DOHH2 (cell line): ENCODE data around the gene ATRN.

ENCODE experiments used
- H3F3A ChIP-seq: fragments of 200-600 bp; sonication (generic), shearing (Covaris generic); 2 replicates; pipeline ENCODE4 v1.6.0; 2016; ENCODE audit warnings: antibody characterized with exemption, mild to moderate bottlenecking; ENCODE audit not compliant: control insufficient read depth, insufficient read depth
- H3K27ac ChIP-seq: fragments of 200-600 bp; sonication (generic); 2 replicates; pipeline ENCODE4 v1.5.1; 2014; ENCODE audit warnings: low read depth, mild to moderate bottlenecking, low read length, moderate library complexity
- H3K27me3 ChIP-seq: fragments of 200-600 bp; sonication (generic); 2 replicates; pipeline ENCODE4 v1.6.1; 2014; ENCODE audit warnings: mild to moderate bottlenecking, low read length, mixed read lengths; ENCODE audit not compliant: control insufficient read depth
- H3K36me3 ChIP-seq: fragments of 200-600 bp; sonication (generic); 2 replicates; pipeline ENCODE4 v1.6.1; 2014; ENCODE audit warnings: mild to moderate bottlenecking, low read length, moderate library complexity, mixed read lengths; ENCODE audit not compliant: control insufficient read depth
- H3K4me1 ChIP-seq: fragments of 200-600 bp; sonication (generic); 2 replicates; pipeline ENCODE4 v1.6.1; 2014; ENCODE audit warnings: mild to moderate bottlenecking, low read length, mixed read lengths; ENCODE audit not compliant: control insufficient read depth
- H3K4me2 ChIP-seq: fragments of 200-600 bp; sonication (generic); 2 replicates; pipeline ENCODE4 v1.6.0; 2014; ENCODE audit warnings: mild to moderate bottlenecking, low read length, moderate library complexity
- H3K4me3 ChIP-seq: fragments of 200-600 bp; sonication (generic); 2 replicates; pipeline ENCODE4 v1.5.1; 2014; ENCODE audit warnings: mild to moderate bottlenecking, low read length, mixed read lengths
- H3K79me2 ChIP-seq: fragments of 200-600 bp; sonication (generic); 2 replicates; pipeline ENCODE4 v1.6.1; 2014; ENCODE audit warnings: mild to moderate bottlenecking, low read length, mixed read lengths; ENCODE audit not compliant: control insufficient read depth
- H3K9me2 ChIP-seq: fragments of 200-600 bp; sonication (generic); replicated peaks from 2 replicates; pipeline ENCODE4 v1.6.1; 2014; ENCODE audit warnings: mild to moderate bottlenecking, low read length, mixed read lengths; ENCODE audit not compliant: control insufficient read depth
- H3K9me3 ChIP-seq: fragments of 200-600 bp; sonication (generic); 2 replicates; pipeline ENCODE4 v1.6.1; 2014; ENCODE audit warnings: antibody characterized with exemption, low read length, mixed read lengths; ENCODE audit not compliant: control insufficient read depth, insufficient read depth
- H4K20me1 ChIP-seq: fragments of 200-600 bp; sonication (generic); 2 replicates; pipeline ENCODE4 v1.6.0; 2014; ENCODE audit warnings: low read depth, mild to moderate bottlenecking, antibody characterized with exemption, low read length, moderate library complexity; ENCODE audit not compliant: control insufficient read depth, insufficient read depth
- CTCF ChIP-seq: fragments of 200-600 bp; sonication (generic); IDR thresholded peaks from one replicate; pipeline ENCODE4 v1.5.1; 2014; ENCODE audit warnings: antibody characterized with exemption, mild to moderate bottlenecking, low read depth, low read length; ENCODE audit not compliant: poor library complexity, severe bottlenecking
- EZH2phosphoT487 ChIP-seq: fragments of 200-600 bp; sonication (generic); IDR thresholded peaks from 2 replicates; pipeline ENCODE4 v1.6.1; 2017; ENCODE audit warnings: borderline replicate concordance, mild to moderate bottlenecking, antibody characterized with exemption, low read length, moderate library complexity, mixed read lengths

ATRN gene

DNA sequence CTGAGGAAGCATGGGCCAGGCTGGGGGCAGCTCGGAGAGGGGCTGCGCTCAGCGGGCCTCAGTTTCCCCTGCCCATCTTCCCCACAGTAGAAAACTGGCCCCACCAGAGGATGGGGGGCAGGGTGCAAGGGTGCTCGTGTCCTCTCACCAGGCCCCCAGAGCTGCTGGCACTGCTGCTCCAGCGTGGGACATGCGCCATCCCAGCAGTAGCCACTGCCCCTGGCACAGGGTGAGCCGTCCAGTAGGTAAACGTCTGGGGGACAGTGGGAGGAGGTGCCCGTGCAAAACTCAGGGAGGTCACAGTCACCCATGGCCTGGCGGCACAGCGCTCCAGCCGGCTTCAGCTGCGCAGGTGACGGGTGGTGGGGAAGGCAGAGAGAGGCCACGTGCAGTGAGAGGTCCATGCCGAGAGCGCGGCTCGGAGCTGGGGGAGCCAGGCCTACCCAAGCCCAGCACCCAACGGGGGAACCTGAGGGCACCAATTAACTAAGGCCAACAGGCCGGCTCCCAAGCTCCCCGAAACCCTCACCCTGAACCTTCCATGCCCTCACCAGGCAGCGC, 201.2 kb downstream of the ATRN start:
- H3K9me3 ChIP-seq, result no peaks in the 10 kb centered on the region
- H3K9me2 ChIP-seq, result no peaks in the 10 kb centered on the region
- H3K4me2 ChIP-seq, result 0 out of 2 replicates have a peak overlapping the region, but pooled peaks have one; percentile 26
- no peak overlapping the region for H3K27ac ChIP-seq
- no peak overlapping the region for H3K4me3 ChIP-seq
- H3K4me1 ChIP-seq, result no peaks in the 10 kb centered on the region; the same call in 1 of the 2 replicates
- no peaks in the 10 kb centered on the region for H3K36me3 ChIP-seq
- H3K79me2 ChIP-seq, result no peaks in the 10 kb centered on the region
- no peaks in the 10 kb centered on the region for H4K20me1 ChIP-seq
- peaks cover 24% of the 10 kb centered on the region for H3K27me3 ChIP-seq
- TF ChIP-seq CTCF, result no peak
- no peak for TF ChIP-seq EZH2phosphoT487
- H3F3A ChIP-seq, result no peaks in the 10 kb centered on the region

DNA sequence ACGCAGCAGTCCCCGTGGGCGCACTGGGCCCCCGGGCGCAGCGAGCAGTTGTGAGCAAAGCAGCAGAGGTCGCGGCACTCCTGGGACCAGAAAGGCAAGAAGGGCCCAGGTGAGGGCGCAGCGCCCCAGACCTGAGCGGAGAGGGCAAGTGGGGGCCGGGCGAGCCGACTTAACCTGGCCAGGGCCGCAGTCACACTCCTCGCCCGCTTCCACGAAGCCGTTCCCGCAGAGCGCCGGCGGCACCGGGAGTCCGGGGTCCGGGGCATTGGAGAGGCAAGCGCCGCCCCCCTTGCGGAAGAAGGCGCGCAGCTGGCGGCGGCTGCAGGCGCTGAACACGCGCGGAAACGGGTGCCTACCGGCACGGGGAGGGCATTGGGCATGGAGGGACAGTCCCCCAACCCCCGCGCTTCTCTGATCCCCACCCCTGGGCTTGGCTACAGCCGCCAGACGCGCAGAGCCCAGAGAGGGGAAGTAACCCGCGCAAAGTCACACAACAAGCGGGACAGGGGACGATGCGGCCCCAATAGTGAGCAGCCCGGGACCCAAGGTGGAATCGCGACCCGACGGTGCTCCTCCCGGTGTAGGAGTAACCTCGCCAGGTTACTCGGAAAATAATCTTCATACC, 201.8 kb downstream of the ATRN start:
- H3K4me3 ChIP-seq, result no peak overlapping the region
- no peak overlapping the region for H3K27ac ChIP-seq
- no peaks in the 10 kb centered on the region for H3K9me3 ChIP-seq
- H3K4me1 ChIP-seq, result no peaks in the 10 kb centered on the region; the same call in 1 of the 2 replicates
- no peaks in the 10 kb centered on the region for H3K79me2 ChIP-seq
- H3K27me3 ChIP-seq, result peaks cover 21% of the 10 kb centered on the region
- TF ChIP-seq CTCF (no peak), EZH2phosphoT487 (no peak)
- H4K20me1 ChIP-seq, result no peaks in the 10 kb centered on the region
- no peaks in the 10 kb centered on the region for H3K36me3 ChIP-seq
- no peaks in the 10 kb centered on the region for H3K9me2 ChIP-seq
- no peaks in the 10 kb centered on the region for H3F3A ChIP-seq
- peak overlapping the region; percentile 26 for H3K4me2 ChIP-seq

- Histone ChIP-seq H3K4me1 (no peaks in the 10 kb centered on the region; the same call in 1 of the 2 replicates), H3K9me2 (no peaks in the 10 kb centered on the region), H4K20me1 (no peaks in the 10 kb centered on the region), H3K79me2 (no peaks in the 10 kb centered on the region), H3K27ac (no peak overlapping the region), H3K4me2 (no peak overlapping the region), H3K9me3 (no peaks in the 10 kb centered on the region), H3F3A (no peaks in the 10 kb centered on the region), H3K4me3 (no peak overlapping the region), H3K27me3 (peaks cover 21% of the 10 kb centered on the region), H3K36me3 (no peaks in the 10 kb centered on the region)
- TF ChIP-seq EZH2phosphoT487, result no peak
- no peak for TF ChIP-seq CTCF
These were observed 202.6 kb downstream of the ATRN start for GRCh38 chr20:3673221-3674070.
